GM20431 (cell line): Measurements from ENCODE around the gene PACSIN2.
"Not testable (repeated sequence)": the region's sequence is repeated elsewhere in the genome, so short reads cannot be mapped to it uniquely, and the experiment has no call there.

ENCODE experiments used
- in situ Hi-C: fragments of 300-500 bp; cut with MseI, MboI; formaldehyde crosslinking; loops from one replicate; pipeline ENCODE4 v1.15.0; 2020; ENCODE audit warnings: low sequenced_read_pairs; ENCODE audit not compliant: unreplicated experiment

PACSIN2 gene, protein sequence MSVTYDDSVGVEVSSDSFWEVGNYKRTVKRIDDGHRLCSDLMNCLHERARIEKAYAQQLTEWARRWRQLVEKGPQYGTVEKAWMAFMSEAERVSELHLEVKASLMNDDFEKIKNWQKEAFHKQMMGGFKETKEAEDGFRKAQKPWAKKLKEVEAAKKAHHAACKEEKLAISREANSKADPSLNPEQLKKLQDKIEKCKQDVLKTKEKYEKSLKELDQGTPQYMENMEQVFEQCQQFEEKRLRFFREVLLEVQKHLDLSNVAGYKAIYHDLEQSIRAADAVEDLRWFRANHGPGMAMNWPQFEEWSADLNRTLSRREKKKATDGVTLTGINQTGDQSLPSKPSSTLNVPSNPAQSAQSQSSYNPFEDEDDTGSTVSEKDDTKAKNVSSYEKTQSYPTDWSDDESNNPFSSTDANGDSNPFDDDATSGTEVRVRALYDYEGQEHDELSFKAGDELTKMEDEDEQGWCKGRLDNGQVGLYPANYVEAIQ

DNA sequence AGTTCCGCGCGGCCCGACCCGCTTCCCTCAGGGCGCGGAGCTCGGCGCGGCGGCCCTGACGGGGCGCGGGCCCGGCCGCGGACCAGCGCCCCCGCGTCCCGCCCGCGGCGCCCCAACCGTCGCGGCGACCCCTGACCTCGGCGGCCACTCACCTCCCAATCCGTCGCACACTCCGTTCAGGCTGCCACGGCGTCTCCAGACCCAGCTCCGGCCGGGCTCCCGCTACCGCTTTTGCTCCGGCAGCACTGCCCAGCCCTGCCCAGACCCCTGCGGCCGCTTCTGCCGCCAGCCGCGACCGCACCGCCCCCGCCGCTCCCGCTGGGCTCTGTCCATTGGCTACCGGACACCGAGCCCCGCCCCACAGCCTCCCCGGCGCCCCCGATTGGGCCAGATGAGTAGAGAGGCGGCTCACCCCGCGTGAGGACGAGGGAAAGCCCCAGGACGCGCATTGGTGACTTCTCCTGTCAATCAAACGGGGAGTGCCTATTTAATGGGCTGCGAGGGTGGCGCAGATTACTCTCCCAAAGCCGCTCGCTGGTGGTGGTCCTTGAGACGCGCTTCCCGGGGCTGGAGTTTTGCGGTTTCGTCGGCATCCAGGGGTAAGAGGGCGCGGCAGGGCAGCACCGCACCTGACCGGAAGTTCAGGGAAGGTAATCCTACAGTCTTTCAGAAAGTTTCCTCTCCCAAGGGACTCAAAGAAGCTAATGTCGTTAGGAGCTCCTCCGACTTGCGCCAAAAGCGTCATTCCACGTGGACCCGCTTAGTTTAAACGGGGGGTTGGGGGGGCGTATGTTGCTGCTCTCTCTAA lies at the start of gene PACSIN2:
TSS of gene PACSIN2 (minus strand) at position 281 of the 808 bp plus-strand sequence. CDS start 103,069 bp downstream, outside the sequence.
- in situ Hi-C loops: no loop called here

DNA sequence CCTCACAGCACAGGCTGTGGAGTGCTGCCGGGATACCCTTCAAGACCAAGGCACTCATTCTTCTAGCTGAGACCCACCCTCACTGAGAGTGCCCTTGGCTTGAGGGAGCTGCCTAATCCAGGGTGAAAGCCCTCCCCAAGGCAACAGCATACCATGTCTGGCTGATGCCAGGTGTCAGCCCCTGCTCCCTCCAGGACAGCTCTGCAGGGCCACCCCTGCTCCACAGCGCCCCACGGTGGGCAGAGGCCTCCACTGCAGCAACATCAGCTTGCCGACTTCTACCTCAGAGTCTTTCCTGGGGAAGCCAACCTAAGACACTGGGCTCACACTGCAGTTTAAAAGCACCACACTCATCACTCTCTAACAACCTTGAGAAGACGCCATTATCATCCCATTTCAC lies 45.2 kb upstream of the PACSIN2 start:
- in situ Hi-C loops: no loop called here

DNA sequence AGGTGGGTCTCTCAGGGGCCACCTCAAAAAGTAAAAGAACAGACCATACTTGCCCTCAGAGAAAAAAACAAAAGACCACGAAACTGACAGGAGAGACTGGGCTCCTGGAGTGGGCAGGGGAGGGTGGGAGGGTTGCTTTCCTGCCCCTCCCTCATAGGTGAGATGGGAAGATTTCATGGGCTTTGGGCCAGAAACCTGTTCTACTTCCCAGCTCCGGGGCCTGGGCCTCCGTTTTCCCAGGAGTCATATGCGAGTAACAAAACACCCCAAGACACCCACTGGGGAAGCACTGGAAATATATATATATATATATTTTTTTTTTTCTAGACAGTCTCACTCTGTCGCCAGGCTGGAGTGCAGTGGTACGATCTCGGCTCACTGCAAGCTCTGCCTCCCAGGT lies 42.7 kb upstream of the PACSIN2 start:
- in situ Hi-C loops: no loop called here

DNA sequence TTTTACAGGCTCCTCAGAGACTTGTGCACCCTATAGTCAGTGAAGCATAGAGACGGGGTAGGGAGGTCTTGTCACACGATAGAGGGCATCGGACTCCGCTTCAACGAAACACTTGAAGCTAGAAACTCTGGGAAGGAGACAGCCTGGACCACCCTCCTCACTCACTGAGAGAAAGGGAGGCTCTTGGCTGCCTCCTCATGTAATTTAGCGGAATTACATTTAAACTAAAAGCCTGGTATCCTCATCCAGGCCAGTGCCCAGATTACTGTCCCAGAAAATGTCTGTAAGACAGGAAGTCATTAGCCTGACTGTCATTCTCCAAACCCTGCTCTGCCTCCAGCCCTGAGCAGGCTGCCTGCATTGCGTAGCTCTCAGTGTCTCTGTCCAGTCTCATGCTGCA lies 38.2 kb upstream of the PACSIN2 start:
- in situ Hi-C loops: no loop called here

DNA sequence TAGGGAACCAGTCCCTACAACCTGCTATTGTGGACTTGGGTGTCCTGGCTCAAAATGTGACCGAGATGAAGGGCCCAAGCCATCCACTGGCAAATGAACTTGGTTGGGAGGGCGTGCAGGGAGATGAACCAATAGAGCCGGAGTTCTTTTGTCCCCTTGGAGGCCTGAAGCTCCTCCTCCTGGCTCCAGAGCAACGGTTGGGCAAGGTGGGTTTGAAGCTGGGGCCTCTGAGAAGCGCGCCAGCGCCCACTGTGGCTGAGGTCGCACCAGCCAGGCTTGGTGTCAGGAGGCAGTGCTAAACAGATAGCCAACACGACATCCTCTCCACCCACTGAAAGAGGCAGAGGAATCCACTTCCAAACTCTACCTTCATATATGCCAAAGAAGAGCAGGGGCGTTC lies 36.0 kb upstream of the PACSIN2 start:
- in situ Hi-C loops: no loop called here

DNA sequence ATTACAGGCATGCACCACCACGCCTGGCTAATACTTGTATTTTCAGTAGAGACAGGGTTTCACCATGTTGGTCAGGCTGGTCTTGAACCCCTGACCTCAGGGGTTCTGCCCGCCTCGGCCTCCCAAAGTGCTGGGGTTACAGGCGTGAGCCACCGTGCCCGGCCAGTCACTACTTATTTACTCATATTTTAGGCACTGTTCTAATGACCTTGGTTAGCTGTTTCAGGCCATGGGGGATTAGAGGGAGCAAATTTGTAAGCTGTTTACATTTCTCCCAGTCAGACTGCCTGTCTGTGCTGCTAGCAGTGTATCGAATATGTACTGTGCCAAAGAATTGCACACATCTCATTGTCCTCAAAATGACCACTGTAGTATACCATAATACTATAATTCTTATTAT lies 32.7 kb upstream of the PACSIN2 start:
- in situ Hi-C loops: no loop called here

DNA sequence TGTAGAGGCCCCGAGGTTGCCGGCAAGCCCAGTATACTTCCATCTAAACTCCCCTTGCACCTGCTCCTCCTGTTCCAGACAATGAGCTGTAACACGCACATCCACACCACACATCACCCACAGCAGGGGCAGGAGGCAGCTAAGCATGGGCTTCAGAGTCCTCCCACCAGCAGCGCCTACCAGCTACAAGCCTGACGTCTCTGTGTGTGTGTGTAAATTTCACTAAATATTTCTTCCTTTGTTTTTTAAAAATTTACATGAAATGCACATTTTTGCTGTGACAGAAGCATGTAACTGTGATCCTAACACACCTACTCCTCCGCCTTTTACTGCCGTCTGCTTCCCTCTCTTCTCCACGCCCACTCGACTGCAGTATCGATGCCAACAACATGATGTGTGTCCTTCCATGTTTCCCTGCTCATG lies 29.4 kb upstream of the PACSIN2 start:
- in situ Hi-C loops: no loop called here

DNA sequence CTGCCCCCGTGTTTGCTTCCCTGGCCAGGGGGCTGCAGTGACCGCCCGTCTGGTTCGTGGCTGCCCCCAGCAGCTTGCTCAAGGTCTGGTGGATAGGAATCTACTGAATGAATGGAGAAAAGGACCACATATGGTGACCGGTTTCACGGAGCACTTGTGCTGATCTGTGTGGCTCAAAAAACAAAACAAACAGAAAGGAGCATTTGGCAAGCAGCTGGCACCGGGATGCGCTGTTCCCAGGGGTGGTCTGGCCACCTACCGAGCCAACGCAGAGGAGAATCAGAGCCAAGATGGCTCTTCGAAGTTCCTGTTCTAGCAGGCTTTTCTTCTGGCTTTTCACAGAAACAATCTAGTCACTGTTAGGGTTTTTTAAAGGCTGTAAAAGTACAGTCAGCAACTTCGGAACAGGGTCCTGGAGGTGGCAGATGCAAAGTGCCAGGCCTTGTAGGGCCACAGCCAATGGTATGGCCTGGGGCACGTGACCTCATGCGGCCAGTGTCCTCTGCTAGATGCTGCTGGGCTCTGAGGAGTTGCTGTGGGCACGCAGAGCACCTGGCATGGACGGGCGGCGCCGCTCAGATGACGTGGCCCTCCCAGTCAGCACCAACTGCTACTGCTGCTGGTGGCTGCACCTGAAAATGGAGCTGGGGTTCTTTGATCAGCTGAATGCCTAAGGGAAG lies 27.3 kb upstream of the PACSIN2 start:
- in situ Hi-C loops: no loop called here

DNA sequence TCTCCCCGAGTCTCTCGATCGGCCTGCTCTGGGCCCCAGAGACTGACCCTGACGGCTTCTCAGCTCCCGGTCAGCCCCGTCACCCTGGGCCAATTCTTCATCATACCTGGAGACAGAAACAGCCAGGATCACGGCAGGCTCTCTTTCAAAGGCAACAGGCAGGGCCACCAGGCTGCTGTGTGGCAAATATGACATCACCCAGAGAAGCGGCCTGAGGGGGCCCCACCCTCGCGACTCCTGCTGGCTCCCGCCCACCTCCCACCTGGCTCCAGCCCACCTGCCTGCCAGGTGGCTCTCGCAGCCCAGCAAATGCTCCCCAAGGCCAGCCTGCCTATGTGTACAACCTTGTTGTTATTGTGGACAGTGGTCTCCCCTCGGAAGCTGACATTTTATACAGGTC lies 24.9 kb upstream of the PACSIN2 start:
- in situ Hi-C loops: no loop called here

DNA sequence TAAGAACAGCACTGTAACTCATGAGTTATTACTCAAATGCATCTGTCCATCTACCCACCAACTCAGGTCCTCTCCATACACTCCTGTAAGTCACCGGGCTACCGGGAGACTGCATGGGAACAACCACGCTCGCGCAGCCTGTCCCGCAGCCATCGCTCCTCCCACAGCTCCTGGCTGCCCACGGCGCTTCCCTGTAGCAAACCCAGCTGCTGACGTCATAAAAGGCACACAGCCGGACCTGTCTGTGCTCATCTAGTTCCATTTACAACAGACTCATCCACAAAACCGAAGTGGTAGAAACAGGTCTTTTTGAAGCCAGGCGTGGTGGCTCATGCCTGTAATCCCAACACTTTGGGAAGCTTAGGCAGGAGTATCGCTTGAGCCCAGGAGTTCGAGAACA lies 23.4 kb upstream of the PACSIN2 start:
- in situ Hi-C loops: no loop called here

DNA sequence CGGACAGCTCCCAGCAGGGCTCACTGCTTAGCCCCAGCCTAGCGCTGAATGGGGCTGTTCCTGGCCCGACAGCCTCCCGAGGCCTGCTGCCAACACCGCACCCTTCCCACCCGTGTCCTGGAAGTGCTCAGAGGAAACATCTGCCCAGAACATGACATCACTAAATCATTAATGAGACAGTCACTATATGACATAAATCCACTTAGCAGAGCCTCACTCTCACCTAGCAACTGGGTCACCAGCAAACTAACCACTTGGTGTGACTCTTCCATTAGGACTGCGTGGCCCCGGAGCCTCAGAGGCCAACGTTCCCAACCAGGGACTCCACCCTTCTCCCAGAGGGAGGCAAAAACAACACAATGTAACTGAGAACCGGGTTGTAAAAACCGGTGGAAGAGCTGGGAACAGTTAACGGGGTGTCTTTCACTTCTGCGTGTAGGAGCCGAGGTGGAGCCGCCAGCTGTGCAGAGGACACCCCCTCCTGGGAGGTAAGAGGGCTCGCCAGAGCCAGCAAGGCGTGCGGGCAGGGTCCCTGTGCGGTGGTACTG lies 21.4 kb upstream of the PACSIN2 start:
- in situ Hi-C loops: no loop called here

DNA sequence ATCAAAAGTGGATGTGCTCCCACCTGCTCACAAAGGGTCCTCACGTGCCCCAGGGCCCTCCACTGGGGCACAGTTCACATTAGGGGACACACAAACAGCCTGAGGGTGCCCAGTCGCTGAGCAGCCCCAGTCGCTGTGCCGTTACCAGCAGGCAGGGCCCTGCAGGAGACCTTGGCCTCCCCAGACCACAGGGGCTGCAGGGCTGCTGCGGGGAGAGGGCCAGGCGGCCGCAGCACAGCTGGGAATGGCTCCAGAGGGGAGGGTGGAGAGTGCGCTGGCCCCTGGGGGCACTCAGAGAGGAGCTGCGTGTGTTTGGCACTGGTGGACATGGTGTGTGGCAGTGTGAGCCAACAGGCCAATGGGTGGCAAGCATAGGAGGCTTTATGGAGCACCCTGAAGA lies 20.3 kb upstream of the PACSIN2 start:
- in situ Hi-C loops: no loop called here

DNA sequence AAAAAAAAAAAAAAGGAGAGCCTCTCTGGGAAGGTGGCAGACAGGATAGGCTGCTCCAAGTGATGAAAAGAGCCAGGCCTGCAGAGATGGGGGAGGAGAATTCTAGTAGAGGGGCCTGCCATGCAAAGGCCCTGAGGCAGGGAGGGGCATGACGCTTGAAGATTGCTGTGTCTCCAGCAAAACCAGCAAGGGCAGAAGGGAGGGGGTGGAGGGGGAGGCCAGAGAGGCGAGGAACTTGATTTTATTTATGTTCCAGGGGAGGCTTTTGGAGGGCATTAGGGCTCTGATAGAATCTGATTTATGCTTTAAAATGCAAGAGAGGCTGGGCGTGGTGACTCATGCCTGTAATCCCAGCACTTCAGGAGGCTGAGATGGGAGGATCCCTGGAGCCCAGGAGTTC lies 16.7 kb upstream of the PACSIN2 start:
- in situ Hi-C loops: no loop called here

DNA sequence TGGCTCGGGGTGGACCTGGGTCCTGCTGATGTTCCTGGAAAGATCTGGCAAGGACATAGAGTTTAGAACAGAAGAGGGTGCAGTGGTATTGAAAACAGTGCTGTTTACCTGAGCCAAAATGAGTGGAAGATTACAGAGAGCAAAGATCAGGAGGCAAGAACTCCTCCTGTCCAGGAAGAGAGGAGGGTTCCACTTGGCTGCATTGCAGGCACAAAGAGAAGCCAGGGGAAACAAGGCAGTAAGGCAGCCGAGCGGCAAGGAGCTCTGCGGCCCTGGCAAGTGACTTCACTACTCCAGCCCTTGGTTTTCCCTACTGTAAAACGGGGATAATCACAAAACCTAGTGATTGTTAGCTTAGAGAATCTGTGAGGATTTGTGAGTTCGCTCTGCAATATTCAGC lies 3.7 kb upstream of the PACSIN2 start:
- in situ Hi-C loops: no loop called here

DNA sequence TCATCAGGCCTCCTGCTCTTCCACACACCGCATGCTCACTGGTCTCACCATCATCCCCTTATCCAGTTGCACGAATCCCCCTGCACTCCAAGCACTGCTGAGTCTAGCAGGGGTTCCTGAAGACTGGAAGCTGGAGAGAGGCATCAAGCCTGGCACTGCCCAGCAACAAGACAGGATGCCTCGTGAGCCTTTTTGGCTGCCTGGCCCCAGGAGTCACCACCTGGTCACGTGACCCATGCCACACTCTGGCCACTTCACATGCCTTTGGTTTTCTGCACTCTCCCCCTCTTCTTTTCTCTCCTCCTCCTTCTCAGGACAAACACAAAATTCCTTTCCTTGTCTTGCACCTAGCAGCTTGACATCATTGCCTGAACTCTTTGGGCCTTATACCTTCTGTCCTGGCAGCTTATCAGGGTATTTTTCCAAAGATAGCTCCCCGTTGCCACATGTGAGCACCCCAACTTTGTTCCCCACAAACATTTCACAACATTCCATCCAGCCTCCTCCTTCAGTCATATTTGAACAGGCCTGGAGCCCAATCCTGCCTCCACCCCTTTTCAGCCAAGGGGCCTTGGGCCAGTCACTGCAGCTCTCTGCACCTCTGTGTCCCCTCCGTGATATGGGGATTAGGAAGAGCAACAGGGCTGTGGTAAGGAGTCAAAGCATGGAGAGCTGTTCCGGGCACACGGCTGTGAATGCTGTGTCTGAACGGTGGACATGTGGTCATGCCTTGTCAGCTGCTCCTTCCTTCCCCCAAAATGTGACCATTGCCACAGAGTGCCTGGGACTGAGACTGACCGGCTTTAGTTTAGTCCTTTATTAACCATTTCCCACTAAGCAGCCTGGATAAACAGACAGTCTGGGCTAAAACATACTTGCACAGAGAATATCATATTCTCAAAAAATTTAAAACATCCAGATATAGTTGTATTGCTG lies 2.8 kb upstream of the PACSIN2 start:
- in situ Hi-C loops: no loop called here

DNA sequence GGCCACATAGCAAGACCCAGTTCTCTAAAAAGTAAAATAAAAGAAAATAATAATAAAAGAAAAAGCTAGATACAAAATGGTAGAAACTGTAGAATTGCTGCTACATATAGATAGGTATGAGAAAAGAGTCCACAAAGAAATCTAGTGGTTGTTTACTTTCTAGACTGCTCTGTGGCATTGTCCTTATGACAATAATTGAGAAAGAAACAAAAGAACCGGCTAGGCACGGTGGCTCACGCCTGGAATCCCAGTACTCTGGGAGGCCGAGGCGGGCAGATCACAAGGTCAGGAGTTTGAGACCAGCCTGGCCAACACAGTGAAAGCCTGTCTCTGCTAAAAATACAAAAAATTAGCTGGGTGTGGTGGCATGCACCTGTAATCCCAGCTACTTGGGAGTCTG lies 1.2 kb upstream of the PACSIN2 start:
- in situ Hi-C loops: not testable (repeated sequence)

DNA sequence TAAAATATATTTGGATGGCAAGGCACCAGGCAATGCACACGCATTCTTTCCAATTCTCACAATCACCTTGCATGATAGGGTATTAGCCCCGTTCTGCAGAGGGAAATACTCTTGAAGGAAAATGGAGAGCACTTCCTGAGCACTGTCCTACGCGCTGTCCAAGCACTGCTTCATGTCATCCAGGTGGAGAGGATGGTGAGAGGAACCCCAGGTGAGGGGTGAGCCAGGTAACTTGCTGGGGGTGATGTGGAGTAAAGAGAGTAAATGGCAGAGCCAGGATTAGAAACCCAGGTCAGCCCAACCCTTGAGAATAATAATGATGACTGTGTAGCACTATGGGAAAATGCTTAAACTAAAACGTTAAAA lies 711 bp upstream of the PACSIN2 start:
- in situ Hi-C loops: no loop called here

DNA sequence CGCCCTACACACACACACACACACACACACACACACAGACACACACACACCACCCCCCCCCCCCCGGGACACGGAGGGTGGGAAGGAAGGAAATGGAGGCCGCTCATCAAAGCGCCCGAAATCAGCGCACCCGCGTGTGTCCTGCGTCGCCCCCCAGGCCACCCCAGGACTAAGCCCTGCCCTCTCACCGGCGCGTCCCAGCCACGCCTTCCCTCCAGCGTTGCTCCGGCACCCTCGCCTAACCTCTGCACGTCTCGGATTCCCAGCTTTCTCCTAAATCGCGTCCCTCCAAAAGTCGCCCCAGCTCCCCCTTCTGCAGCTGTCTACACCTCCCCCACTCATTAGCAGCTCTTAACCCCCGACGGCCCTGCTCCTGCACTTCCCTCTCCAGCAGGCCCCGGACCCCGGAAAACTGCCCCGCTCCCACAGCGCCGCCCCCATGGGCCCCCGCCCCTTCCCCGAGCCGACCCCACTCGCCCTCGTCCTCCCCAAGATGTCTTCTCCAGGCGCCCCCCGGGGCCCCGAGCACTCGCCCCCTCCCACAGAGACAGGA lies 557 bp downstream of the PACSIN2 start:
- in situ Hi-C loops: no loop called here
